GM12892 (cell line): ENCODE measurements around the gene SEMA3F. TPM values are rescaled to one million over a fixed set of nuclear protein-coding genes. Genes with fewer than 3 reads are reported as not detected.

Experiments used
- DNase-seq: peaks from one replicate; pipeline ENCODE4 v3.0.0; 2011; ENCODE audit not compliant: insufficient read length
- FAIRE-seq: peaks from 2 replicates; lab custom pipeline; 2011; peaks lifted over from hg19 to GRCh38; lab: Jason Lieb, UNC
- POLR2A ChIP-seq: IDR thresholded peaks from 2 replicates; pipeline ENCODE4 v1.6.1; 2011; ENCODE audit warnings: low read depth, low read length, control low read depth
- POLR2AphosphoS5 ChIP-seq: IDR thresholded peaks from 2 replicates; pipeline ENCODE4 v1.6.1; 2011; ENCODE audit warnings: low read depth, low read length, control low read depth
- TAF1 ChIP-seq: IDR thresholded peaks from 2 replicates; pipeline ENCODE4 v1.6.1; 2011; ENCODE audit warnings: low read depth, mild to moderate bottlenecking, control low read depth, low read length, borderline replicate concordance
- polyA plus RNA-seq: library from polyadenylated mRNA; unstranded; fragments of >200 nt; gene quantifications from one replicate; pipeline ENCODE4 v1.2.1, GENCODE V29; 2012; ENCODE audit warnings: missing spikeins, inconsistent platforms; ENCODE audit not compliant: missing spikeins

Gene SEMA3F
- polyA plus RNA-seq, result 0.42 TPM

- DNase-seq, result peak; percentile 96
- FAIRE-seq, result no peak
- TF ChIP-seq POLR2AphosphoS5, result no peak
- no peak for TF ChIP-seq POLR2A
- TF ChIP-seq TAF1, result no peak
Observed at GRCh38 chr3:50154840-50155490, at the start of gene SEMA3F. TSS of gene SEMA3F (plus strand) at chr3:50155324. CDS start at chr3:50159623, 4,299 bp downstream.

GRCh38 chr3:50111757-50112156, 43.4 kb upstream of the SEMA3F start:
- DNase-seq (no peak), FAIRE-seq (no peak)
- TF ChIP-seq POLR2AphosphoS5, result no peak
- TF ChIP-seq TAF1, result no peak
- TF ChIP-seq POLR2A, result no peak

GRCh38 chr3:50112462-50112861, 42.7 kb upstream of the SEMA3F start:
- TF ChIP-seq TAF1 (no peak), POLR2AphosphoS5 (no peak), POLR2A (no peak)
- FAIRE-seq (no peak), DNase-seq (no peak)

- FAIRE-seq, result no peak
- TF ChIP-seq TAF1 (no peak), POLR2A (peak; percentile 12; the same call in 1 of the 2 replicates)
Observed at GRCh38 chr3:50117120-50117519, 38.0 kb upstream of the SEMA3F start.

GRCh38 chr3:50118237-50118636, 36.9 kb upstream of the SEMA3F start:
- DNase-seq (no peak), FAIRE-seq (no peak)
- no peak for TF ChIP-seq POLR2AphosphoS5
- TF ChIP-seq TAF1, result no peak
- no peak for TF ChIP-seq POLR2A

More at GRCh38 chr3:50117120-50117519, 38.0 kb upstream of the SEMA3F start:
- DNase-seq, result no peak

- TF ChIP-seq POLR2AphosphoS5, result no peak
- TF ChIP-seq POLR2A, result no peak
- no peak for TF ChIP-seq TAF1
- DNase-seq (no peak), FAIRE-seq (no peak)
Observed at GRCh38 chr3:50119786-50120185, 35.3 kb upstream of the SEMA3F start.

- peak; percentile 45; the same call in 1 of the 2 replicates for TF ChIP-seq POLR2A
- peak; percentile 0; the same call in 1 of the 2 replicates for TF ChIP-seq POLR2AphosphoS5
- TF ChIP-seq TAF1, result no peak
- FAIRE-seq, result no peak
- DNase-seq, result no peak
Observed at GRCh38 chr3:50120364-50121071, 34.6 kb upstream of the SEMA3F start.

GRCh38 chr3:50121072-50122032, 33.8 kb upstream of the SEMA3F start:
- FAIRE-seq, result peak; percentile 96
- TF ChIP-seq POLR2A (peak; percentile 56; the same call in 1 of the 2 replicates), TAF1 (no peak), POLR2AphosphoS5 (peak; percentile 39)
- DNase-seq, result peak; percentile 81

GRCh38 chr3:50122071-50122470, 33.1 kb upstream of the SEMA3F start:
- TF ChIP-seq TAF1 (no peak), POLR2A (no peak; the same call in 1 of the 2 replicates), POLR2AphosphoS5 (no peak)
- FAIRE-seq, result no peak
- no peak for DNase-seq

GRCh38 chr3:50122661-50123391, 32.3 kb upstream of the SEMA3F start:
- TF ChIP-seq TAF1, result no peak
- TF ChIP-seq POLR2AphosphoS5, result no peak
- TF ChIP-seq POLR2A, result peak; percentile 21; the same call in 1 of the 2 replicates
- DNase-seq (no peak), FAIRE-seq (no peak)

GRCh38 chr3:50123394-50124051, 31.6 kb upstream of the SEMA3F start:
- peak; percentile 65 for TF ChIP-seq POLR2AphosphoS5
- TF ChIP-seq POLR2A, result no peak
- FAIRE-seq (no peak), DNase-seq (no peak)
